ENCODE measurements around the gene KCNK6. TPM values are rescaled to one million over a fixed set of nuclear protein-coding genes. Genes with fewer than 3 reads are reported as not detected.

The KCNK6 gene
- total RNA-seq, 1 donor from 2014 or later: 19.0 TPM

DNA sequence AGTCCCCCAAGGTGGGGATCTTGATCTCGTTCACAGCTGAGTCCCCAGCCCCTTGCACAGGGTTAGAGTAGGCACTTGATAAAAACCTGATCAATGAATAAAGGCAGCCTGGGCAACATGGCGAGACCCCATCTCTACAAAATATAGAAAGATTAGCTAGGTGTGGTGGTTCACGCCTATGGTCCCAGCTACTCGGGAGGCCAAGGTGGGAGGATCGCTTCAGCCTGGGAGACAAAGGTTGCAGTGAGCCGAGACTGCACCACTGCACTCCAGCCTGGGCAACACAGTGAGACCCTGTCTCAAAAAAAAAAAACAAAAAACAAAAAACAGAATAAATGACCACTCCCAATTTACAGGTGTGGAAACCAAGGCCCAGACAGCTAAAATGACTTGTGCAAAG, 8.7 kb upstream of the KCNK6 start:
- no peak overlapping the region for H3K4me3 ChIP-seq (ENCODE audit: low read depth, low read length)
- no peak for FAIRE-seq
- H3K36me3 ChIP-seq (ENCODE audit: control insufficient read depth, insufficient read depth, low read length): peaks cover 23% of the 10 kb centered on the region
- no peaks in the 10 kb centered on the region for H3K27me3 ChIP-seq (ENCODE audit: control insufficient read depth, insufficient read depth, low read length)
- TF ChIP-seq, protein P1, sequence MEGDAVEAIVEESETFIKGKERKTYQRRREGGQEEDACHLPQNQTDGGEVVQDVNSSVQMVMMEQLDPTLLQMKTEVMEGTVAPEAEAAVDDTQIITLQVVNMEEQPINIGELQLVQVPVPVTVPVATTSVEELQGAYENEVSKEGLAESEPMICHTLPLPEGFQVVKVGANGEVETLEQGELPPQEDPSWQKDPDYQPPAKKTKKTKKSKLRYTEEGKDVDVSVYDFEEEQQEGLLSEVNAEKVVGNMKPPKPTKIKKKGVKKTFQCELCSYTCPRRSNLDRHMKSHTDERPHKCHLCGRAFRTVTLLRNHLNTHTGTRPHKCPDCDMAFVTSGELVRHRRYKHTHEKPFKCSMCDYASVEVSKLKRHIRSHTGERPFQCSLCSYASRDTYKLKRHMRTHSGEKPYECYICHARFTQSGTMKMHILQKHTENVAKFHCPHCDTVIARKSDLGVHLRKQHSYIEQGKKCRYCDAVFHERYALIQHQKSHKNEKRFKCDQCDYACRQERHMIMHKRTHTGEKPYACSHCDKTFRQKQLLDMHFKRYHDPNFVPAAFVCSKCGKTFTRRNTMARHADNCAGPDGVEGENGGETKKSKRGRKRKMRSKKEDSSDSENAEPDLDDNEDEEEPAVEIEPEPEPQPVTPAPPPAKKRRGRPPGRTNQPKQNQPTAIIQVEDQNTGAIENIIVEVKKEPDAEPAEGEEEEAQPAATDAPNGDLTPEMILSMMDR (IDR thresholded peaks at IDR 0.05; ENCODE audit: insufficient read depth, low read length, severe bottlenecking): no peak
- DNase-seq (ENCODE audit: low read depth): no peak

DNA sequence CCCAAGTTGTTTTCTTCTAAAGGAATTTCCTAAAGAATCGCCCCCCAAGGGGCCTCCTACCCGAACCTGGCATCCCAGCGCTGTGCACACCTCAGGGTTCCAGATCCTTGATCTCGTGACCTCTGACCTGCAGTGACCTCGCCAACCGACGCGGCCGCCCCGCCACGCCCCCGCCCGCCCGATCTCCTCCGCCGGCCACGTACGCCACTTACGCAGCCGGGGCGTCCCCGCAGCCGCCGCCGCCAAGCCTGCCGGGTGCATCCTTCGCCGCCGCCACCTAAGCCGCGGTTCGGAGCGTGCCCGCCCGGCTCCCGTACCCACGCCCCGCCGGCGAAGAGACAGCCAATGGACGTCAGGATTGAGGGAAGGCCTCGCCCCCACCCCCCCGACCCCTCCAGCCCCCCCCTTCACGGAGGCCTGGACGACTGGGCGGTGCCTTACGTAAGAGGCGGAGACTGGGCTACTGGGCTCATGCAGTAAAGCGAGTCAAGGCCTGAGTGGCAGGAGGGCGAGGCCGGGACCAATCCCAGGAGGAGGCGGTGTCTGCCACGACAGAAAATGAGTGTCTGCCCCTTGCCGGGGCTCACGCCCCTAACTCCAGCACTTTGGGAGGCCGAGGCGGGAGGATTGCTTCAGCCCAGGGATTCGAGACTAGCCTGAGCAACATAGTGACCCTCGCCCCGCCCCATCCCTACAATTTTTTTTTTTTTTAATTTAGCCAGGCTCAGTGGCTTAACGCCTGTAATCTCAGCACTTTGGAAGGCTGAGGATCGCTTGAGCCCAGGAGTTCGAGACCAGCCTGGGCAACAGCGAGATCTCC, 3.8 kb upstream of the KCNK6 start, which contains the start of gene YIF1B:
TSS of gene YIF1B (minus strand) at position 291 of the 820 bp plus-strand sequence. CDS start at position 261, 30 bp downstream.
- Histone ChIP-seq H3K36me3 (ENCODE audit: control insufficient read depth, insufficient read depth, low read length) (peaks cover 2% of the 10 kb centered on the region), H3K27me3 (ENCODE audit: control insufficient read depth, insufficient read depth, low read length) (no peaks in the 10 kb centered on the region), H3K4me3 (ENCODE audit: low read depth, low read length) (peak within 1 kb of the TSS; percentile 50)
- no peak for FAIRE-seq
- TF ChIP-seq, protein P1 (IDR thresholded peaks at IDR 0.05; ENCODE audit: insufficient read depth, low read length, severe bottlenecking): peak; percentile 12
- peak; percentile 91 for DNase-seq (ENCODE audit: low read depth)

DNA sequence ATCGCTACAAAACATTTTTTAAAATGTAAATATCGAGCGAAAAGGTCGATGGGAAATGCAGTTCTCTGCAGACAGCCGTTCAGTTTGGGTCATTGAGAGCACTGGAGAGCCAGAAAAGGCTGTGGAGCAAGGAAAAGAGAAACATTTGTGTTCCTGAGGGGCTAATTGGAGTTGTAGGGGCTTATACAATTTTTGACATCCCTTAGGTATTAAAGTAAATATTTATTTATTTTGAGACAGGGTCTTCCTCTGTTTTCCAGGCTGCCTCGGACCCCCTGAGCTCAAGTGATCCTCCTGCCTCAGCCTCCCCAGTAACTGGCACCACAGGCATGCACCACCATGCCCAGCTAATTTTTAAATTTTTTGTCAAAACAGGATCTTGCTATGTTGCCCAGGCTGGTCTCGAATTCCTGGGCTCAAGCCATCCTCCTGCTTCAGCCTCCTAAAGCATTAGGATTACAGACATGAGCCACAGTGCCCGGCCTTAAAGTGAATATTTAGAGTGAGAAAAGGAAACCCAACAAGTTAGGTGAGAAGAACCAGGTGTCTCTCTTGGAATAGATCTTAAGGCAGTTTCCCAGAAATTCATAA, 3.1 kb upstream of the KCNK6 start:
- DNase-seq (ENCODE audit: low read depth): no peak
- TF ChIP-seq, protein P1 (IDR thresholded peaks at IDR 0.05; ENCODE audit: insufficient read depth, low read length, severe bottlenecking): no peak
- no peak for FAIRE-seq
- Histone ChIP-seq H3K27me3 (ENCODE audit: control insufficient read depth, insufficient read depth, low read length) (no peaks in the 10 kb centered on the region), H3K4me3 (ENCODE audit: low read depth, low read length) (peak overlapping the region; percentile 50), H3K36me3 (ENCODE audit: control insufficient read depth, insufficient read depth, low read length) (peaks cover 3% of the 10 kb centered on the region)

DNA sequence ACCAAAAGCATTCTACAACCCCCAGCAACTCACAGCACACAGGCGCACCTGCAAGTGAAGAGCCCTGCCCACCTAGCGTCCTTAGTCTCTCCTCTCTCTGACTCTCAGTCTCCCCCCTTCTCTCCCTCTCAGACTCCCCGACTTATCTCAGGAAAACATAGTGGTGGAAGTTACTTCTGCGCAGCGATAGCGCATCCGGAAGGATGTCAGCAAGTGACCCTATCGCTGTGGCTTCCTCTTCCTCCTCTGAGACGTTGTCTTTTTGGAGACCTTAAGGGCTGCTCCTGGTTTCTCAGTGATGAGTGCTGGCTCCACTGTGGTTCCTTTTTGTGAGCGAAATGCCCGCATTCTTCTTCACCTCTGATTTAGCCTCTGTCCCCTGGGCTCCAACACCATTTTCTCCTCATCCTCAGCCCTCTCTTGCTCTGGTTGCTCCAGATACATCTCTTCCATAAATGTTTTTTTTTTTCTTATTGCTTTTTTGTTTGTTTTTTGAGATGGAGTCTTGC, 2.5 kb upstream of the KCNK6 start:
- TF ChIP-seq, protein P1 (IDR thresholded peaks at IDR 0.05; ENCODE audit: insufficient read depth, low read length, severe bottlenecking): no peak
- FAIRE-seq: no peak
- H3K4me3 ChIP-seq (ENCODE audit: low read depth, low read length): no peak overlapping the region
- H3K27me3 ChIP-seq (ENCODE audit: control insufficient read depth, insufficient read depth, low read length): no peaks in the 10 kb centered on the region
- no peak for DNase-seq (ENCODE audit: low read depth)
- peaks cover 3% of the 10 kb centered on the region for H3K36me3 ChIP-seq (ENCODE audit: control insufficient read depth, insufficient read depth, low read length)

DNA sequence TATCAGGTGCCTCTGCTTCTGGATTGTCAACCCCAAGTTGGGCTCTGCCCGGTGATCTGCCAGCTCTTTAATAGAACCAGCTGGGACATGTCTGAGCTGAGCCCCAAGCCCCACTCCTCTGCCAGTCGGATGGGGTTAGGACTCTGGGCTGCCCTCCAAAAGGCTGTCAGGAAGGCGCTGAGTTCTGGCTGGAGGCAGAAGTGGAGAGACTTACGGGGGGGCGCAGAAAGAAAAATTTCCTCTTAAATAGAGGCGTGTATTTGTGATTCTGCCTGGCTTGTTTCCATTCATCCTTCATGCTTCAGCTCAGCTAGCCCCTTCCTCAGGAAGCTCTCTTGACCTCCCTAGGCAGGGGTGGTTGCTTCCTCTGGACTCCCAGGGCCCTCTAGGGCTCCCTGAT, 985 bp upstream of the KCNK6 start:
- Histone ChIP-seq H3K27me3 (ENCODE audit: control insufficient read depth, insufficient read depth, low read length) (no peaks in the 10 kb centered on the region), H3K4me3 (ENCODE audit: low read depth, low read length) (peak overlapping the region; percentile 71), H3K36me3 (ENCODE audit: control insufficient read depth, insufficient read depth, low read length) (peaks cover 1% of the 10 kb centered on the region)
- TF ChIP-seq, protein P1 (IDR thresholded peaks at IDR 0.05; ENCODE audit: insufficient read depth, low read length, severe bottlenecking): no peak
- FAIRE-seq (no peak), DNase-seq (ENCODE audit: low read depth) (peak; percentile 73)
